ENCODE results near the gene CLVS2.

Gene CLVS2

GRCh38 chr6:123028263-123028662 lies 32.2 kb downstream of the CLVS2 start:
- DNase-seq: no peak

DNA sequence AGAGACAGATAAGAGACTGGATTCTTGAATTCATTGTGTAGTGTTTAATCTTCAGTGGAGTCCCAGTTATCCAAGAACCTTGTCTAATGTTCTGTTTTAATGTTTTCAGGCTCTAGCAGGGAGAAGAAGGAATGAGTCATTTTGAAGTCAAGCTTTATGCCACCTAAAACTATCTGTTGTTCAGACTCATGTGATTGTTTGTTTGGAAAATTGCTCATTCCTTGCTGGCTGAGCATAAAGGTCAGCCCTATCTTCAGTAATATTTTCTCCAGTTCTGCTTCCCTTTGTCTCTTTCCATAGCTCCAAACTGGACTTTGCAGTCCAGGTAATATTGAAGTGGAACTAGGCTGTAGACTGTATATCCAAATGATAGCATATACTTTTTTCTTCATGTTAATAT lies 34.2 kb downstream of the CLVS2 start:
- no peak for DNase-seq

DNA sequence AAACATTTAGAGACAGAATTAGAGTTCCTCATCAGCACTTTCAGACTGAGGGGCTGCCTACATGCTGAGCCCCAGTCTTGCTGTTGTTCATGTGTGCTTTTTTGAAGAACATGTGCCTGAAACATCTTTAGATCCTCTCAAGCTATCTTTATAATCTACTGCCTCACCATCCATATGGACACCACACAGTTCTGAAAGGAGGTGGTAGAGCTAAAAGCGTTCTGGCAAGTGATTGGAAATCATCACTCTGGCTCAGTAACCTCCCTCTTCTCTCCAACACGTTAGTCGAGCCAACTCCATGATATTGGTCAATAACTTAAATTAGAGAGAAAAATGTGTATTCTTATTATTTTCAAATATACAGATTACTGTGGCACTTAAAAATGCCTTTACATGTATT lies 40.6 kb downstream of the CLVS2 start:
- no peak for DNase-seq

DNA sequence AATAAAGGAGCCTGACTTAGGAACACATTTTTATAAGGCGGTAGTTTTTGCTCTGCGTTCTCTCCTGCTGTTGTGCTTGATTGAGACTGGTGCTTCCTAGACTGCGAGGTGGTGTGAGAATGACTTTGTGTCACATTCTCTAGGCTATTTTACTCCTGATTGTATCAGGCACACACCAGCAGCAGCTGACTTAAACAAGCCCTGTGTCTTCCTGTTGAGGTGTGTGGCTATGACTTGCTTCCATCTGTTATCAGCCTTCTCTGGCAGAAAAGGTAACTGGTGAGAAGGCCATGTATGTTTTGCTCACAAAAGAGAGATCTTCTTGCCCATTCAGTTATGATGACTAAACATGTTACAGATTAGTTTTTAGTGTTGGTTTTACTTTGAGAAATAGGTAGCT lies 43.4 kb downstream of the CLVS2 start:
- no peak for DNase-seq

GRCh38 chr6:123042401-123042800 lies 46.4 kb downstream of the CLVS2 start:
- no peak for DNase-seq

DNA sequence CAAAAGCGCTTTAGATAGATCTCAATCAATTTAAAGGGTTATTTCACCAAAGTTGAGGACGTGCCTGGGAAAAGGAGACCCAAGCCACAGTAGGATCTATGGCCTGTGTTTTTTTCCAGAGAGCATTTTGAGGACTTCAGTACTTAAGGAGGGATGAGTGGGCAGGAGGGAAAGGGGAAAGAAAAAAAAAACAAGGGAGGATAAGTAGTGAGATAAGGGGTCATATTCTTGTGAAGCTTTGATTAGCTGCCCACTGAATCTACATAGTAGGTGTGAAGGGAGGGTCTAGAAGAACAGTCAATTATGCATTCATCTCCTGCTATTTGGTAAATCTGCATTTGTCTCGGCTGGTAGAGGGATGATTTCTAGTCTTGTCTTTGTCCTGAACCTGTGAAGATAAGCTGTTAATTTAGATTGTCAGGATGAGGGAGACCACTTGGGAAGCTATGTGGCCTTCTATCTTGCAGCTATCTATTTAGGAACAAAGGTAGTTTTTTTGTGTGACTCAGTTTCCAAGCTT lies 48.4 kb downstream of the CLVS2 start:
- DNase-seq: no peak

- DNase-seq: no peak
Observed at GRCh38 chr6:123053602-123054225, 57.7 kb downstream of the CLVS2 start.

DNA sequence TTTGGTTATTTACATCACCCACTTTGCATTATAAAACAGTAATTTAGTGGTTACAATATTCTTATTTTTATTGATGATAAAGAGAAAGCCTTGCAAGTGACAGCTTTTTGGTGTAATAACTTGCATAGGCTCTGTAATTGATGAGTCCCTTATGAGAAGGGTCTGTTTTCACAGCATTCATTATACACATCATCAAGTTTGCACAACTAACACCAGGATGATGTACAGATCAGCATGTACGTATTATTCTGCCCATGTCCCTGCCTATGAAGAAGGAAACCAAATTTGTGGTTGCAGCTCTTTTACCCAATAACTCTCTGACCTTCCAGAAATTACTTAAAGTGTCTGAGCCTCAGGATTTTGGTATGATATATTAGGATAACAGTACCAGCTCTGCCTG lies 59.2 kb downstream of the CLVS2 start:
- DNase-seq: no peak

DNA sequence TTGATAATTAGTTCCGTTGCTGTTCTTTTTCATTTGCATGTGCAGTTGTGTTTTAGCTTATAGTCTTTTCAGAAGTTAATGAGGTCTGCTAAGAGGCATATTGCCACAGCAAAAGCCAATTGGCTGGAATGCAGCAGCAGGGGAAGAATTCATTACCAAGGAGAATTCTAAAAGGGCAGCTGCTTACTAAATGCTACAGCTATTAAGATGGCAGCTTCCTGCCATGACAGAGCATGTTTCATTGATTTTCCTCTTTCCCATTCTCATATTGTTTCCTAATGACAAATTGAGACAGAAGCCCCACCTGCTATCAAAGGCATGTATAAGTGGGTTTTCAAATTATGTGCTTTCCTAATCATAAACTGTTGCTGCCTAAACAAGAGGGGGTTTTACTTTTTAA lies 66.6 kb downstream of the CLVS2 start:
- no peak for DNase-seq

DNA sequence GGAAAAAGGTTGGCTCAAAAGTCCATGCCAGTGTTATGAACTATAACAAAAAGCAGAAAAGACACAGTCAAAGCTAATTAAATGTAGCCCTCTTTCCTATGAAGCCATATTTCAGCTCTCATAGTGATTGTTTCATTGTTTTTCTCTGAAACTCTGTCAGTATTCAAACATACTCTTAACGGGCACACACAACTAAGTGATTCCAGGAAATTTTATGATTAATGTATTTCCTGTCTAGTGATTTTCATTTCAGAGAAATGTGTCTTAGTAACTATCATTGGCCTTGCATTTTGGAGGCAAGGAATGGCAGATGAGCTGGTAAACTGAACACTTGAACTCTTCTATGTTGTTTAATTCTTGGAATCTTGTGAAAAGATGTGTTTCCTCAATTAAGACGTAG lies 68.0 kb downstream of the CLVS2 start:
- no peak for DNase-seq

DNA sequence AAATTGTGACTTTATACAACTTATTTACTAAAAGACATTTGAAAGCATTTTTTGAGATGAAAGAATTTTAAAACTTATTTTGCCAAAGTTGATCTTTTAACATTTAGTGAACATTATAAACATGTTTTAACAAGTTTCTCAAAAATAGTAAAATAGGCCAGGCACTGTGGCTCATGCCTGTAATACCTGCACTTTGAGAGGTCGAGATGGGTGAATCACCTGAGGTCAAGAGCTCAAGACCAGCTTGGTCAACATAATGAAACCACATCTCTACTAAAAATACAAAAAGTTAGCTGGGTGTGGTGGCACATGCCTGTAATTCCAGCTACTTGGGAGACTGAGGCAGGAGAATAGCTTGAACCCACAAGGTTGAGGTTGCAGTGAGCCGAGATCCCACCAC lies 78.6 kb downstream of the CLVS2 start:
- no peak for DNase-seq

GRCh38 chr6:123085403-123085802 lies 89.4 kb downstream of the CLVS2 start:
- DNase-seq: no peak

GRCh38 chr6:123089226-123089625 lies 93.2 kb downstream of the CLVS2 start:
- no peak for DNase-seq

DNA sequence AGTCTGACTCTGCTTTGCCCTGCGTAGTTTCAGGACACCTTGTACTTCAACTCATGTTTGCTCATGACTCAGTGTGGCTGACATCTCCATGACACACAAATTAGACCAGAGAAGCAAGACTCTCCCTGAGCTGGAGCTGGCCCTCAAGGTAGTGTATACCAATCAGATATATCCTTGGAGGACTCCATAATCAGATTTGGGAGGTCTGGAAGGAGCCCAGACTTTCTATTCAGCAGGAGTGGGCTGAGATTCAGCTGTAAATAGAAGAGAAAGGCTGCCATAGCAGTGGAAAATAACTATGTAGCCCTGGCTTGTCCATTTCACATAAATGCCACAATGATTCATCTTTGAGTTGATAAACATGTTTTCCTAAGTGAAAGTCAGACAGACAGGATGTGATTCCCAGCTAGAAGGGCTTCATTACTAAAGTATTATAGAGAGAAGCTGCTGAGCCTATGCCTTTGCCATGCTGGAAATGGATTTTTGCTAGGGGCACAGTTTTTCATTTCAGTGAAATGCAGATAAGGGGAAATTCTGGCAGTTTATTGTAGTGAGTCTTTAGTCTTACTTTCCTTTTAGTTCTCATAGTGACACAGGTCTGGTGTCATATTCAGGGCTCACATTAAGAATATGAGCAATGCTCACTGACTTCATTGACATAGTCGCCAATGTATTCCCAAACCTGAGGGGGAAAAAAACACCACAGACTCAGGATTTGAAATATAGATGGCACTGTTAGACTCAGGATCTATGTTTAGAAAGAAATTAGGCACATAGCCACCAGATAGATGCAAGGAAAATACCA lies 95.3 kb downstream of the CLVS2 start:
- no peak for DNase-seq

- no peak for DNase-seq
Observed at GRCh38 chr6:123091896-123092271, 95.8 kb downstream of the CLVS2 start.

DNA sequence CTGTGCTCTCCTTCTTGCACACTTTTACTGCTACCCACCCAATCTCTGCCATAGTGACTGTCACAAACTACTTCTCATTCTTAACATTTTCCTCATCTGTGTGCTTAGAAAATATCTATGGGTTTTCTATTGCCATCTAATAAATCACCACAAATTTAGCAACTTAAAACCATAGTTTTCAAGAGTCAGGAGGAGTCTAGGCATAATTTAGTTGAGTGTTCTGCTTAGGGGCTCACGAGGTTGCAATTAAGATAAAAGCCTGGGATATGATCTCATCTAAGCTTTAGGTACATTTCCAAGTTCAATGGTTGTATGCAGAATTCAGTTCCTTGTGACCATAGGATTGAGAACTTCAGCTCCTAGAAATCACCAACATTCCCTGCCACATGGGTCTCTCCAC lies 98.8 kb downstream of the CLVS2 start:
- no peak for DNase-seq

- DNase-seq: no peak
Observed at GRCh38 chr6:123105561-123105960, 109.5 kb downstream of the CLVS2 start.

GRCh38 chr6:123116370-123116769 lies 120.3 kb downstream of the CLVS2 start:
- no peak for DNase-seq

GRCh38 chr6:123117145-123117908 lies 121.3 kb downstream of the CLVS2 start:
- no peak for DNase-seq

GRCh38 chr6:123118811-123119210 lies 122.8 kb downstream of the CLVS2 start:
- DNase-seq: no peak
